Measurements from ENCODE around the gene ALX4.

Gene ALX4

DNA sequence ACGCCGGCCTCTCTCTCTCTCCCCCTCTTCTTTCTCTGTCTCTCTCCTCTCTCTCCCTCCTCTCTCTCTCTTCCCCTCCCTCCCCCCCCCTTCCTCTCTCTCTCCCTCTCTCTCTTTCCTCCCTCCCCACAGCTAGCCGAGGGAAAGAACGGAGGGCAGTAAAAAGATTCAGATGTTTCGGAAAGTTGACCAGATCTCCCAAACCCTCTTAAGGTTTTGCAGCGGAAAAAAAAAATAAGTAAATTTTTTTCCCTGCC, 195 bp upstream of the ALX4 start:
- CTCF ChIA-PET = interaction anchor here (0.6 kb wide), 1 partner anchor 140 kb away, joined by 5 read pairs; no protein-coding TSS in a partner anchor

DNA sequence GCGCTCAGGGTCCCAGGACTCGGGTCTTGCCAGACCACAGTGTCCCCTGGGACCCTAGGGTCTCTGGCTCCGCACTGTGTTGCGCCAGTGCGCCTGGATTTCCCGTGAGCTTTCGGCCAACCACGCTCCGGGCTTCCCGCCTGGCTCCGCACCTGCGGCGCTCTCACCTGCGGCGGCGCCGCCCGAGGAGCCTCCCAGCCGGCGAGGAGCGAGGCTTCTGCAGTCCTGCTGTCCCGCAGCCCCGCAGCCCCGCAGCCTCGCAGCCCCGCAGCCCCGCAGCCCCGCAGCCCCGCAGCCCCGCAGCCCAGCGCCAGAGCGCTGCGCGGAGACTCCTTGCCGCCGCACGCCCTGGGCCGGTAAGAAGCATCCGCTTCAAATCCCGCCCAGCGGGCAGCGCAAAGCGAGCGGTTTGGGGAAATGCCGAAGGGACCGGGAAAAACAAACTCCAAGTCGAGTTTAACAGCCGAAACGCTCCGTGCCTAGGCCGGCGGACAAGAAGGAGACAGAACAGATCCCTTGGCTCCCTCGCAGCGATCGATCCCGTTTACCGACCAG, 939 bp downstream of the ALX4 start:
- DNase-seq (ENCODE audit: extremely low spot score) = peak; percentile 45
- no peak for TF ChIP-seq L3MBTL2 (conservative IDR thresholded peaks at IDR 0.05)
- no peak for TF ChIP-seq FOXM1 (IDR thresholded peaks at IDR 0.05; ENCODE audit: borderline replicate concordance)
- POLR2A ChIA-PET = interaction anchor here (0.6 to 1.1 kb wide), 2 partner anchors 22 to 24 kb away, joined by 3 read pairs; no protein-coding TSS in a partner anchor
- CTCF ChIA-PET = interaction anchor here (0.8 kb wide), 1 partner anchor 177 kb away, joined by 4 read pairs; no protein-coding TSS in a partner anchor

More for the DNA sequence above, 195 bp upstream of the ALX4 start:
- TF ChIP-seq FOXK2 (IDR thresholded peaks at IDR 0.05) (no peak), CTBP1 (IDR thresholded peaks at IDR 0.05; ENCODE audit: borderline replicate concordance) (no peak), ARNT (IDR thresholded peaks at IDR 0.05) (no peak), SUZ12 (IDR thresholded peaks at IDR 0.05) (no peak), FOXM1 (IDR thresholded peaks at IDR 0.05; ENCODE audit: borderline replicate concordance) (no peak), LEF1 (IDR thresholded peaks at IDR 0.05; ENCODE audit: borderline replicate concordance) (no peak), FOXA1 (IDR thresholded peaks at IDR 0.05) (no peak), ZNF384 (IDR thresholded peaks at IDR 0.05) (no peak), L3MBTL2 (conservative IDR thresholded peaks at IDR 0.05) (no peak), NFRKB (IDR thresholded peaks at IDR 0.05) (no peak)
- TF ChIP-seq, protein P1, sequence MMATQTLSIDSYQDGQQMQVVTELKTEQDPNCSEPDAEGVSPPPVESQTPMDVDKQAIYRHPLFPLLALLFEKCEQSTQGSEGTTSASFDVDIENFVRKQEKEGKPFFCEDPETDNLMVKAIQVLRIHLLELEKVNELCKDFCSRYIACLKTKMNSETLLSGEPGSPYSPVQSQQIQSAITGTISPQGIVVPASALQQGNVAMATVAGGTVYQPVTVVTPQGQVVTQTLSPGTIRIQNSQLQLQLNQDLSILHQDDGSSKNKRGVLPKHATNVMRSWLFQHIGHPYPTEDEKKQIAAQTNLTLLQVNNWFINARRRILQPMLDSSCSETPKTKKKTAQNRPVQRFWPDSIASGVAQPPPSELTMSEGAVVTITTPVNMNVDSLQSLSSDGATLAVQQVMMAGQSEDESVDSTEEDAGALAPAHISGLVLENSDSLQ (IDR thresholded peaks at IDR 0.05) = no peak
- no peak for DNase-seq (ENCODE audit: extremely low spot score)
- POLR2A ChIA-PET = no interaction called here

DNA sequence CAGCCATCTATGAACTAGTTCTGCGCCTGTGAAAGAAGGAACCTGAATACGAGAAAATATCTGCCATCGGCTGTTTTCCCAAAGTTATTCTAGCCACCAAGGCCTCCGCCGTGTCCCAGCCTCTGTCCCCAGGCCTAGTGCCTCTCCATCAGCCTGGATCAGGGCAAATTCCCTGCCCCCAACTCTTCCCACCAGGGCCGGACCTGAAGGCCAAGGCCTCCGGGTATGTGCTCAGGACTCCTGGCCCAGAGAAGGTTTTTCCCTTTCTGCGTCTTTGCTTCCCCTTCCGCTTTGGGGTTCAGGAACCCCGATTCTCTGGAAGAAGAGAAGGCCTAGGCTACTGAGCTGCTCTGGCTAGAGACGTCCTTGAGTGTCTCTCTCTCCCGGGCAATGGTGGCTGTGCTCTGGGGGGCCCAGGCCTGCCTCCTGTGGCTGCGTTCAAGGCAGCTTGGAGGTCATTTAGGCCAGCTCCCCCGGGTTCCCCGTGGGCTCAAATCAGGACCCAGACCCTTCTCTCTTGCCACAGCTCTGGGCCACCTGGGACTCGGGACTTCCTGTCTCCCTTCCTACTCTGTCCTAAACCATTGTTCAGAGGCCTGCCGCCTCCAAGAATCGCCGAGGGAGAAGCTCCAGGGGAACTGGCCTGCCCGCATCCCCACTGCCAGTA, 1.6 kb downstream of the ALX4 start:
- no peak for DNase-seq (ENCODE audit: extremely low spot score)
- TF ChIP-seq FOXM1 (IDR thresholded peaks at IDR 0.05; ENCODE audit: borderline replicate concordance) (no peak), BHLHE40 (IDR thresholded peaks at IDR 0.05; ENCODE audit: borderline replicate concordance) (no peak), SP1 (IDR thresholded peaks at IDR 0.05) (no peak), CTBP1 (IDR thresholded peaks at IDR 0.05; ENCODE audit: borderline replicate concordance) (no peak), LEF1 (IDR thresholded peaks at IDR 0.05; ENCODE audit: borderline replicate concordance) (no peak), HDGF (IDR thresholded peaks at IDR 0.05; ENCODE audit: borderline replicate concordance) (no peak), TARDBP (IDR thresholded peaks at IDR 0.05) (no peak), ZNF384 (IDR thresholded peaks at IDR 0.05) (no peak), L3MBTL2 (conservative IDR thresholded peaks at IDR 0.05) (no peak), ELF4 (IDR thresholded peaks at IDR 0.05) (no peak), SUZ12 (IDR thresholded peaks at IDR 0.05) (no peak), NFRKB (IDR thresholded peaks at IDR 0.05) (no peak), FOXA1 (IDR thresholded peaks at IDR 0.05) (no peak), ARNT (IDR thresholded peaks at IDR 0.05) (no peak), FOXK2 (IDR thresholded peaks at IDR 0.05) (no peak)
- TF ChIP-seq, protein P1 (IDR thresholded peaks at IDR 0.05) = no peak
- ChIA-PET CTCF (interaction anchor here (0.8 kb wide), 1 partner anchor 176 kb away, joined by 4 read pairs; no protein-coding TSS in a partner anchor), POLR2A (interaction anchor here (1.1 kb wide), 1 partner anchor 24 kb away, joined by 3 read pairs; no protein-coding TSS in a partner anchor)

DNA sequence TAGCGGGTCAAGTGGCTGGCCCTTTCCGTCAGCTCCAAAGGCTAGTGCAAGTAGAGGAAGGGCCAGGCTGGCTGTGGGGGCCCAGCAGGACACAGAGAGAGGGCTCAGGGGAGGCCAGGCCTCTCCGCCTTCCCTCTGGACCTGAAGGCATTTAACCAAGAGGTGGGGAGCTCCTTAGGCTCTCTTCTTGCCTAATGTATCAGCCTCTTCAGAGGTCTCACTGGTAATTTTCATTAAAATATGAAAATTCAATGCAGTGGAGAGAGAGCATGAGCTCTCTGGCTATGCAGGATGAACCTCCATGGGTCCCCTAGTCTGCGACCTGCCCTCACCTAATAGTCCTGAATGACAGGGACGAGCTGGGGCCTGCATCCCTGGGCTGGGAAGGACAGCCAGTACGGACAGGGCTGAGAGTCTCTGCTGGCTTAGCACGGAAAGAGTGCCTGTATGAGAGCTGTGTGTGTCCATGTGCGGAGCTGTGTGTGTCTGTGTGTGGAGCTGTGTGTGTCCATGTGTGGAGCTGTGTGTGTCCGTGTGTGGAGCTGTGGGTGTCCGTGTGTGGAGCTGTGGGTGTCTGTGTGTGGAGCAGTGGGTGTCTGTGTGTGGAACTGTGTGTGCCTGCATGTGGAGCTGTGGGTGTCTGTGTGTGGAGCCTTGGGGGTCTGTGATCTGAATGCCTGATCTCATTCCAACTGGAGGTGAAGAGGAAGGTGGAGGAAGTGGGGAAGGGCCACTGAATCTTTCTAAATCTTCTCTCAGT, 2.4 kb downstream of the ALX4 start:
- CTCF ChIA-PET = no interaction called here
- POLR2A ChIA-PET = no interaction called here
- no peak for DNase-seq (ENCODE audit: extremely low spot score)
- no peak for TF ChIP-seq L3MBTL2 (conservative IDR thresholded peaks at IDR 0.05)
- no peak for TF ChIP-seq HDGF (IDR thresholded peaks at IDR 0.05; ENCODE audit: borderline replicate concordance)
- no peak for TF ChIP-seq CTBP1 (IDR thresholded peaks at IDR 0.05; ENCODE audit: borderline replicate concordance)
- no peak for TF ChIP-seq FOXM1 (IDR thresholded peaks at IDR 0.05; ENCODE audit: borderline replicate concordance)
- TF ChIP-seq SUZ12 (IDR thresholded peaks at IDR 0.05) = no peak
- no peak for TF ChIP-seq SP1 (IDR thresholded peaks at IDR 0.05)
- TF ChIP-seq FOXA1 (IDR thresholded peaks at IDR 0.05) = no peak
- TF ChIP-seq, protein P1 (IDR thresholded peaks at IDR 0.05) = no peak
- no peak for TF ChIP-seq ELF4 (IDR thresholded peaks at IDR 0.05)
- TF ChIP-seq FOXK2 (IDR thresholded peaks at IDR 0.05) = no peak
- no peak for TF ChIP-seq NFRKB (IDR thresholded peaks at IDR 0.05)
- TF ChIP-seq ARNT (IDR thresholded peaks at IDR 0.05) = no peak
- no peak for TF ChIP-seq LEF1 (IDR thresholded peaks at IDR 0.05; ENCODE audit: borderline replicate concordance)
- no peak for TF ChIP-seq ZNF384 (IDR thresholded peaks at IDR 0.05)

DNA sequence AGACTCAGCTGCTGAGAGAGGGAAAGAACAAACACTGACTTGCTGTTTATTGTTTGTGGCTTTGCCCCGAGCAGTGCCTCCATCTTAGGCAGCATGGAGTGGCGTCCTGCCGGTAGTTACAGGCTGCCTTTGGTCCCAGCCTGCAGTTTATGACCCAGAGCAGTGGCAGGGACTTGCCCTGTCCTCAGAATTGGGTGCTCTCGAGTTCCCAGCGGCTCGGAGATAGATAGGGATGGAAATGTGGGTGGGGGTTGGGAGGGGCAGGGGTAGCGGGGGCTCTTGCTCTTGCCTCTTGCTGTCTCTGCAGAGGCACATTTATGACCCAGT, 3.1 kb downstream of the ALX4 start:
- TF ChIP-seq FOXM1 (IDR thresholded peaks at IDR 0.05; ENCODE audit: borderline replicate concordance) = no peak
- no peak for TF ChIP-seq ELF4 (IDR thresholded peaks at IDR 0.05)
- TF ChIP-seq, protein P1 (IDR thresholded peaks at IDR 0.05) = no peak
- TF ChIP-seq ZNF384 (IDR thresholded peaks at IDR 0.05) = no peak
- no peak for TF ChIP-seq HDGF (IDR thresholded peaks at IDR 0.05; ENCODE audit: borderline replicate concordance)
- TF ChIP-seq L3MBTL2 (conservative IDR thresholded peaks at IDR 0.05) = no peak
- no peak for TF ChIP-seq NFRKB (IDR thresholded peaks at IDR 0.05)
- no peak for TF ChIP-seq FOXK2 (IDR thresholded peaks at IDR 0.05)
- TF ChIP-seq SP1 (IDR thresholded peaks at IDR 0.05) = no peak
- ChIA-PET CTCF (no interaction called here), POLR2A (no interaction called here)
- DNase-seq (ENCODE audit: extremely low spot score) = no peak
